Measurements from ENCODE around the gene ARID1B.

Gene ARID1B

GRCh38 chr6:156868385-156868784, 91.2 kb downstream of the ARID1B start:
- Histone ChIP-seq H3K9ac (ENCODE audit: low read length) (no peak overlapping the region), H3K36me3 (ENCODE audit: control insufficient read depth, insufficient read depth, low read length) (no peaks in the 10 kb centered on the region), H3K9me3 (ENCODE audit: control insufficient read depth, low read length) (no peaks in the 10 kb centered on the region), H3K4me1 (ENCODE audit: control insufficient read depth, insufficient read depth, low read length) (no peaks in the 10 kb centered on the region), H3K4me3 (ENCODE audit: low read length) (no peak overlapping the region), H3K27me3 (ENCODE audit: control insufficient read depth, insufficient read depth, low read length) (no peaks in the 10 kb centered on the region)

GRCh38 chr6:156869980-156870398, 92.8 kb downstream of the ARID1B start:
- Histone ChIP-seq H3K36me3 (ENCODE audit: control insufficient read depth, insufficient read depth, low read length) (no peaks in the 10 kb centered on the region), H3K9ac (ENCODE audit: low read length) (no peak overlapping the region), H3K4me1 (ENCODE audit: control insufficient read depth, insufficient read depth, low read length) (no peaks in the 10 kb centered on the region), H3K27me3 (ENCODE audit: control insufficient read depth, insufficient read depth, low read length) (no peaks in the 10 kb centered on the region), H3K9me3 (ENCODE audit: control insufficient read depth, low read length) (no peaks in the 10 kb centered on the region), H3K4me3 (ENCODE audit: low read length) (no peak overlapping the region)

- Histone ChIP-seq H3K4me1 (ENCODE audit: control insufficient read depth, insufficient read depth, low read length) (no peaks in the 10 kb centered on the region), H3K36me3 (ENCODE audit: control insufficient read depth, insufficient read depth, low read length) (no peaks in the 10 kb centered on the region), H3K27me3 (ENCODE audit: control insufficient read depth, insufficient read depth, low read length) (no peaks in the 10 kb centered on the region), H3K4me3 (ENCODE audit: low read length) (no peak overlapping the region), H3K9me3 (ENCODE audit: control insufficient read depth, low read length) (no peaks in the 10 kb centered on the region), H3K9ac (ENCODE audit: low read length) (no peak overlapping the region)
Observed at GRCh38 chr6:156870924-156871539, 93.9 kb downstream of the ARID1B start.

- Histone ChIP-seq H3K9ac (ENCODE audit: low read length) (no peak overlapping the region), H3K9me3 (ENCODE audit: control insufficient read depth, low read length) (no peaks in the 10 kb centered on the region), H3K27me3 (ENCODE audit: control insufficient read depth, insufficient read depth, low read length) (no peaks in the 10 kb centered on the region), H3K4me1 (ENCODE audit: control insufficient read depth, insufficient read depth, low read length) (peaks cover 4% of the 10 kb centered on the region), H3K4me3 (ENCODE audit: low read length) (no peak overlapping the region), H3K36me3 (ENCODE audit: control insufficient read depth, insufficient read depth, low read length) (no peaks in the 10 kb centered on the region)
Observed at GRCh38 chr6:156872903-156873302, 95.7 kb downstream of the ARID1B start.

- Histone ChIP-seq H3K4me1 (ENCODE audit: control insufficient read depth, insufficient read depth, low read length) (peaks cover 4% of the 10 kb centered on the region), H3K36me3 (ENCODE audit: control insufficient read depth, insufficient read depth, low read length) (no peaks in the 10 kb centered on the region)
Observed at GRCh38 chr6:156873654-156874380, 96.6 kb downstream of the ARID1B start.

GRCh38 chr6:156875062-156875461, 97.9 kb downstream of the ARID1B start:
- Histone ChIP-seq H3K4me1 (ENCODE audit: control insufficient read depth, insufficient read depth, low read length) (peaks cover 8% of the 10 kb centered on the region), H3K4me3 (ENCODE audit: low read length) (no peak overlapping the region)

More at GRCh38 chr6:156873654-156874380, 96.6 kb downstream of the ARID1B start:
- no peaks in the 10 kb centered on the region for H3K27me3 ChIP-seq (ENCODE audit: control insufficient read depth, insufficient read depth, low read length)
- H3K9me3 ChIP-seq (ENCODE audit: control insufficient read depth, low read length) = no peaks in the 10 kb centered on the region
- no peak overlapping the region for H3K9ac ChIP-seq (ENCODE audit: low read length)
- H3K4me3 ChIP-seq (ENCODE audit: low read length) = no peak overlapping the region

GRCh38 chr6:156876302-156876701, 99.1 kb downstream of the ARID1B start:
- H3K36me3 ChIP-seq (ENCODE audit: control insufficient read depth, insufficient read depth, low read length) = no peaks in the 10 kb centered on the region
- peaks cover 15% of the 10 kb centered on the region for H3K4me1 ChIP-seq (ENCODE audit: control insufficient read depth, insufficient read depth, low read length)
- H3K9ac ChIP-seq (ENCODE audit: low read length) = no peak overlapping the region
- H3K4me3 ChIP-seq (ENCODE audit: low read length) = no peak overlapping the region
- no peaks in the 10 kb centered on the region for H3K27me3 ChIP-seq (ENCODE audit: control insufficient read depth, insufficient read depth, low read length)
- no peaks in the 10 kb centered on the region for H3K9me3 ChIP-seq (ENCODE audit: control insufficient read depth, low read length)

More at GRCh38 chr6:156875062-156875461, 97.9 kb downstream of the ARID1B start:
- Histone ChIP-seq H3K27me3 (ENCODE audit: control insufficient read depth, insufficient read depth, low read length) (no peaks in the 10 kb centered on the region), H3K36me3 (ENCODE audit: control insufficient read depth, insufficient read depth, low read length) (no peaks in the 10 kb centered on the region), H3K9ac (ENCODE audit: low read length) (no peak overlapping the region), H3K9me3 (ENCODE audit: control insufficient read depth, low read length) (no peaks in the 10 kb centered on the region)

- H3K27me3 ChIP-seq (ENCODE audit: control insufficient read depth, insufficient read depth, low read length) = no peaks in the 10 kb centered on the region
- H3K9ac ChIP-seq (ENCODE audit: low read length) = no peak overlapping the region
- peaks cover 21% of the 10 kb centered on the region for H3K4me1 ChIP-seq (ENCODE audit: control insufficient read depth, insufficient read depth, low read length)
- no peak overlapping the region for H3K4me3 ChIP-seq (ENCODE audit: low read length)
- H3K9me3 ChIP-seq (ENCODE audit: control insufficient read depth, low read length) = no peaks in the 10 kb centered on the region
- H3K36me3 ChIP-seq (ENCODE audit: control insufficient read depth, insufficient read depth, low read length) = no peaks in the 10 kb centered on the region
Observed at GRCh38 chr6:156877126-156877863, 100.1 kb downstream of the ARID1B start.

GRCh38 chr6:156878681-156879080, 101.5 kb downstream of the ARID1B start:
- H3K4me3 ChIP-seq (ENCODE audit: low read length) = no peak overlapping the region
- no peaks in the 10 kb centered on the region for H3K36me3 ChIP-seq (ENCODE audit: control insufficient read depth, insufficient read depth, low read length)
- no peaks in the 10 kb centered on the region for H3K9me3 ChIP-seq (ENCODE audit: control insufficient read depth, low read length)
- peaks cover 34% of the 10 kb centered on the region for H3K4me1 ChIP-seq (ENCODE audit: control insufficient read depth, insufficient read depth, low read length)
- no peaks in the 10 kb centered on the region for H3K27me3 ChIP-seq (ENCODE audit: control insufficient read depth, insufficient read depth, low read length)
- no peak overlapping the region for H3K9ac ChIP-seq (ENCODE audit: low read length)

GRCh38 chr6:156879186-156879585, 102.0 kb downstream of the ARID1B start:
- H3K4me1 ChIP-seq (ENCODE audit: control insufficient read depth, insufficient read depth, low read length) = peaks cover 38% of the 10 kb centered on the region

GRCh38 chr6:156879591-156879990, 102.4 kb downstream of the ARID1B start:
- no peak overlapping the region for H3K9ac ChIP-seq (ENCODE audit: low read length)
- H3K27me3 ChIP-seq (ENCODE audit: control insufficient read depth, insufficient read depth, low read length) = no peaks in the 10 kb centered on the region
- peaks cover 42% of the 10 kb centered on the region for H3K4me1 ChIP-seq (ENCODE audit: control insufficient read depth, insufficient read depth, low read length)
- no peaks in the 10 kb centered on the region for H3K9me3 ChIP-seq (ENCODE audit: control insufficient read depth, low read length)
- H3K4me3 ChIP-seq (ENCODE audit: low read length) = no peak overlapping the region
- H3K36me3 ChIP-seq (ENCODE audit: control insufficient read depth, insufficient read depth, low read length) = no peaks in the 10 kb centered on the region

More at GRCh38 chr6:156879186-156879585, 102.0 kb downstream of the ARID1B start:
- no peaks in the 10 kb centered on the region for H3K27me3 ChIP-seq (ENCODE audit: control insufficient read depth, insufficient read depth, low read length)
- no peak overlapping the region for H3K4me3 ChIP-seq (ENCODE audit: low read length)
- H3K9ac ChIP-seq (ENCODE audit: low read length) = no peak overlapping the region
- no peaks in the 10 kb centered on the region for H3K9me3 ChIP-seq (ENCODE audit: control insufficient read depth, low read length)
- no peaks in the 10 kb centered on the region for H3K36me3 ChIP-seq (ENCODE audit: control insufficient read depth, insufficient read depth, low read length)

- Histone ChIP-seq H3K36me3 (ENCODE audit: control insufficient read depth, insufficient read depth, low read length) (no peaks in the 10 kb centered on the region), H3K4me3 (ENCODE audit: low read length) (no peak overlapping the region), H3K9me3 (ENCODE audit: control insufficient read depth, low read length) (no peaks in the 10 kb centered on the region), H3K9ac (ENCODE audit: low read length) (no peak overlapping the region), H3K4me1 (ENCODE audit: control insufficient read depth, insufficient read depth, low read length) (peaks cover 50% of the 10 kb centered on the region), H3K27me3 (ENCODE audit: control insufficient read depth, insufficient read depth, low read length) (no peaks in the 10 kb centered on the region)
Observed at GRCh38 chr6:156880913-156881312, 103.7 kb downstream of the ARID1B start.

All from mucosa of stomach (tissue), 1 donor.